ENCODE results near the gene IL23A. TPM values are rescaled to one million over a fixed set of nuclear protein-coding genes. Genes with fewer than 3 reads are reported as not detected.
"Not testable (repeated sequence)": the region's sequence is repeated elsewhere in the genome, so short reads cannot be mapped to it uniquely, and the experiment has no call there.

IL23A gene
- total RNA-seq, 2 experiments from 2014 or later, result 47.6 to 48.5 TPM

- no peaks in the 10 kb centered on the region for H3K27me3 Mint-ChIP-seq
- H3K4me1 Mint-ChIP-seq (ENCODE audit: low read depth), result peaks cover 18% of the 10 kb centered on the region
- ChIA-PET CTCF (interaction anchor here (0.7 kb wide), 1 partner anchor 41 kb away, joined by 3 read pairs; no protein-coding TSS in a partner anchor), POLR2A (no interaction called here)
- intact Hi-C loops (cut with micrococcal nuclease), result no loop called here
- no peak overlapping the region for H3K27ac Mint-ChIP-seq
- H3K9me3 Mint-ChIP-seq, result no peaks in the 10 kb centered on the region
- H3K4me3 Mint-ChIP-seq, result no peak overlapping the region
- peaks cover 14% of the 10 kb centered on the region for H3K36me3 Mint-ChIP-seq
- DNase-seq, result no peak
Observed at GRCh38 chr12:56304872-56305590, 33.7 kb upstream of the IL23A start.

GRCh38 chr12:56307221-56307965, 31.3 kb upstream of the IL23A start:
- H3K36me3 Mint-ChIP-seq, result peaks cover 18% of the 10 kb centered on the region
- H3K4me1 Mint-ChIP-seq (ENCODE audit: low read depth), result peaks cover under 1% of the 10 kb centered on the region
- H3K27ac Mint-ChIP-seq, result no peak overlapping the region
- no peak for DNase-seq
- intact Hi-C loops (cut with micrococcal nuclease), result no loop called here
- H3K4me3 Mint-ChIP-seq, result no peak overlapping the region
- H3K9me3 Mint-ChIP-seq, result no peaks in the 10 kb centered on the region
- H3K27me3 Mint-ChIP-seq, result no peaks in the 10 kb centered on the region
- ChIA-PET CTCF (interaction anchor here (0.5 to 1.7 kb wide), 2 partner anchors 53 to 157 kb away, joined by 3 to 4 read pairs; partner anchors contain the start of gene STAT2), POLR2A (no interaction called here)

DNA sequence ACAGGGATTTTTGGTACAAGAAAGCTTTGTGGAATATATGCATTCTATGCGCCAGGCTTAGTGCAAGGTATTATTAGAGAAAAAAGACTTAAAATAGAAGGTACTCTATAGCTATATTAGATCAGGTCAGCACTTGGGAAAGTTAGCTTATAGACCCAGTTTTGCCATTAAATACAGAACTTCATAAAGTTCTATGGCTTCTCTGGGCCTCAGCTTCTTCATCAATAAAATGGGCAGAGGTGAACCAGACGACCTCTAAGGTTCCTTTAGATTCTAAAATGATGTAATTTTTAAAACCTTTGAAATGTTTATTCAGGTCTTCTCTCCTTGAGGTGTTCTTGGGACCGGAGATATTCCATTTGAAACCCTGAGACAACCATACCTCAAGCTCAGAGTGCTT, 30.0 kb upstream of the IL23A start:
- peaks cover 18% of the 10 kb centered on the region for H3K36me3 Mint-ChIP-seq
- intact Hi-C loops (cut with micrococcal nuclease), result no loop called here
- H3K4me3 Mint-ChIP-seq, result no peak overlapping the region
- no peaks in the 10 kb centered on the region for H3K27me3 Mint-ChIP-seq
- no peak for DNase-seq
- H3K4me1 Mint-ChIP-seq (ENCODE audit: low read depth), result no peaks in the 10 kb centered on the region
- ChIA-PET POLR2A (interaction anchor here (0.5 kb wide), 1 partner anchor 10 kb away, joined by 4 read pairs; no protein-coding TSS in a partner anchor), CTCF (interaction anchor here (0.7 to 1.7 kb wide), 5 partner anchors 9 to 155 kb away, joined by 3 to 7 read pairs (median 3); partner anchors contain the start of genes IL23A and STAT2)
- no peaks in the 10 kb centered on the region for H3K9me3 Mint-ChIP-seq
- no peak overlapping the region for H3K27ac Mint-ChIP-seq

GRCh38 chr12:56311003-56311402, 27.7 kb upstream of the IL23A start:
- Mint-ChIP-seq H3K4me3 (no peak overlapping the region), H3K4me1 (ENCODE audit: low read depth) (peaks cover 12% of the 10 kb centered on the region), H3K9me3 (no peaks in the 10 kb centered on the region), H3K27me3 (no peaks in the 10 kb centered on the region), H3K27ac (no peak overlapping the region), H3K36me3 (peaks cover 18% of the 10 kb centered on the region)
- CTCF ChIA-PET, result interaction anchor here (0.7 to 2.0 kb wide), 4 partner anchors 53 to 154 kb away, joined by 3 to 5 read pairs (median 4); partner anchors contain the start of genes ANKRD52 and SMARCC2
- intact Hi-C loops (cut with micrococcal nuclease), result no loop called here
- POLR2A ChIA-PET, result interaction anchor here (1.0 to 1.2 kb wide), 2 partner anchors 10 to 141 kb away, joined by 3 to 4 read pairs; no protein-coding TSS in a partner anchor
- DNase-seq, result no peak

DNA sequence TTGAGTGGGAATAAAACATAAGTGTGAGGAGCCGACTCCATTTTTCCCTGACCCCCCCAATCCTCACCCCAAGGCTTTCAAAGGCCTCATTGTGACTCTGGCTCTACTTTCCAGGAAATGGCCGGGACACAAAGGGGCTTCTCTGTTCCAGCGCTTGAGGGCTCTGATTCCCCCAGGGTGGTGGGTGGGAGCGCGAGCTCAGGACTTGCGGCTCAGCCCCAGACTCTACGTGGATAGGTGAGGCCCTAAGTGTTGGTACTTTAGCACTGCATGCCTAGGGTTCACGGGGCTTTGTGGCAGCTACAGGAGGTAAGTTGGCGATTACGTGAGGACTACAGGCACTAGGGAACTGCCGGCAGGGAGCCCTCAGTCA, 23.4 kb upstream of the IL23A start:
- POLR2A ChIA-PET, result interaction anchor here (1.1 to 3.1 kb wide), 9 partner anchors 16 to 211 kb away, joined by 3 to 15 read pairs (median 8); partner anchors contain the start of genes IL23A, PA2G4, PAN2 and STAT2
- DNase-seq, result peak; percentile 22
- no peaks in the 10 kb centered on the region for H3K9me3 Mint-ChIP-seq
- H3K27me3 Mint-ChIP-seq, result no peaks in the 10 kb centered on the region
- H3K27ac Mint-ChIP-seq, result peak overlapping the region; percentile 97
- H3K4me3 Mint-ChIP-seq, result peak overlapping the region; percentile 98
- H3K36me3 Mint-ChIP-seq, result peaks cover 16% of the 10 kb centered on the region
- CTCF ChIA-PET, result interaction anchor here (0.6 to 4.8 kb wide), 12 partner anchors 9 to 197 kb away, joined by 3 to 32 read pairs (median 6); partner anchors contain the start of genes ANKRD52, COQ10A, PAN2 and STAT2
- peaks cover 16% of the 10 kb centered on the region for H3K4me1 Mint-ChIP-seq (ENCODE audit: low read depth)
- intact Hi-C loops (cut with micrococcal nuclease), result loop anchor here (5.0 kb wide), 2 partner anchors 198 to 317 kb away; partner anchors contain the start of genes BAZ2A, RPL41 and ZC3H10

- Mint-ChIP-seq H3K27me3 (no peaks in the 10 kb centered on the region), H3K4me3 (peak within 1 kb of the TSS; percentile 98), H3K36me3 (peaks cover 16% of the 10 kb centered on the region), H3K9me3 (no peaks in the 10 kb centered on the region), H3K4me1 (ENCODE audit: low read depth) (peaks cover 16% of the 10 kb centered on the region), H3K27ac (peak within 1 kb of the TSS; percentile 97)
- intact Hi-C loops (cut with micrococcal nuclease), result loop anchor here (1.0 to 5.0 kb wide), 8 partner anchors 16 to 316 kb away; partner anchors contain the start of genes BAZ2A, CS, IL23A and RPL41
- peak; percentile 95 for DNase-seq
- POLR2A ChIA-PET, result interaction anchor here (0.8 to 3.1 kb wide), 14 partner anchors 9 to 212 kb away, joined by 3 to 15 read pairs (median 4); partner anchors contain the start of genes COQ10A, IL23A, PA2G4 and PAN2
- CTCF ChIA-PET, result interaction anchor here (1.0 to 4.8 kb wide), 13 partner anchors 9 to 198 kb away, joined by 3 to 32 read pairs (median 6); partner anchors contain the start of genes ANKRD52, COQ10A, PAN2 and STAT2
Observed at GRCh38 chr12:56315622-56316473, 22.8 kb upstream of the IL23A start, which contains the start of gene CNPY2. TSS of gene CNPY2 (minus strand) at chr12:56315988. CDS start at chr12:56315217, 771 bp downstream.

- ChIA-PET POLR2A (interaction anchor here (1.0 kb wide), 1 partner anchor 16 kb away, joined by 3 read pairs; the partner anchor contains the start of gene PAN2), CTCF (interaction anchor here (0.6 to 4.8 kb wide), 2 partner anchors 14 to 146 kb away, joined by 3 to 32 read pairs; no protein-coding TSS in a partner anchor)
- intact Hi-C loops (cut with micrococcal nuclease), result loop anchor here (5.0 kb wide), 2 partner anchors 200 to 315 kb away; partner anchors contain the start of genes BAZ2A, RPL41 and ZC3H10
- Mint-ChIP-seq H3K9me3 (no peaks in the 10 kb centered on the region), H3K27ac (no peak overlapping the region), H3K27me3 (no peaks in the 10 kb centered on the region), H3K4me1 (ENCODE audit: low read depth) (peaks cover 16% of the 10 kb centered on the region), H3K4me3 (no peak overlapping the region), H3K36me3 (peaks cover 13% of the 10 kb centered on the region)
- peak; percentile 20 for DNase-seq
Observed at GRCh38 chr12:56317675-56318074, 21.0 kb upstream of the IL23A start.

DNA sequence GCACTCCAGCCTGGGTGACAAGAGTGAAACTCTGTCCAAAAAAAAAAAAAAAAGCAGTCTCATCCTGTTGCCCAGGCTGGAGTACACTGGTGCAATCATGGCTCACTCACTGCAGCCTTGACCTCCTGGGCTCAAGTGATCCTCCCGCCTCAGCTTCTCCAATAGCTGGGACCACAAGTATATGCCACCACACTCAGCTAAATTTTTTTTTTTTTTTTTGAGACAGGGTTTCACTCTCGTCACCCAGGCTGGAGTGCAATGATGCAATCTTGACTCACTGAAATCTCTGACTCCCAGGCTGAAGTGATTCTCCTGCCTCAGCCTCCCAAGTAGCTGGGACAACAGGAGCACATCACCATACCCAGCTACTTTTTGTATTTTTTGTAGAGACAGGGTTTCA, 17.7 kb upstream of the IL23A start:
- DNase-seq, result peak; percentile 42
- intact Hi-C loops (cut with micrococcal nuclease), result no loop called here
- H3K4me1 Mint-ChIP-seq (ENCODE audit: low read depth), result peaks cover 5% of the 10 kb centered on the region
- ChIA-PET POLR2A (interaction anchor here (0.6 to 1.1 kb wide), 4 partner anchors 18 to 217 kb away, joined by 3 to 5 read pairs (median 4); partner anchors contain the start of genes COQ10A, IL23A and PA2G4), CTCF (interaction anchor here (0.6 to 1.6 kb wide), 5 partner anchors 12 to 185 kb away, joined by 3 to 4 read pairs (median 4); partner anchors contain the start of gene PAN2)
- peaks cover 22% of the 10 kb centered on the region for H3K36me3 Mint-ChIP-seq
- H3K9me3 Mint-ChIP-seq, result no peaks in the 10 kb centered on the region
- H3K27ac Mint-ChIP-seq, result peak overlapping the region; percentile 48
- no peak overlapping the region for H3K4me3 Mint-ChIP-seq
- H3K27me3 Mint-ChIP-seq, result no peaks in the 10 kb centered on the region

GRCh38 chr12:56321610-56322009, 17.1 kb upstream of the IL23A start:
- CTCF ChIA-PET, result interaction anchor here (0.7 to 1.6 kb wide), 3 partner anchors 12 to 143 kb away, joined by 4 read pairs; partner anchors contain the start of gene PAN2

DNA sequence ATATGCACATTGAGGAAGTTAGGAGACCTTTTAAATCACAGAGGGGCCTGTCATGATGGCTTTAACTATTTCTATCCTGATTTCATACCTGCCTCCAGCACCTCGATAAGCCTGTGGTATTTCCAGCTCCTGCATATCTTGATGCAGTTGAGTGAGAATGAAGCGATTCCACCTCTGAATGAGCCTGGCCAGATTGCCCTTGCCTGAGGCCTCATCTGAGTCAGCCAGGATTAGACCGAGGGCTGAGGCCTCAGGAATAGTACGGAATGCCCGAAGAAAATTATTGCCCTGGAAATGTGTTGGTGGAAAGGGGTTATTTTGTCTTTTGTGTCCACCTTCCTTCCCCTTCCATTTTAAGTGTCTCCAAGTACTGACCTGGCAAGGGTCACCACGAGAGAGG, 14.5 kb upstream of the IL23A start:
- ChIA-PET CTCF (interaction anchor here (0.6 kb wide), 1 partner anchor 9 kb away, joined by 3 read pairs; the partner anchor contains the start of gene CNPY2), POLR2A (no interaction called here)
- intact Hi-C loops (cut with micrococcal nuclease), result no loop called here
- no peaks in the 10 kb centered on the region for H3K9me3 Mint-ChIP-seq
- no peaks in the 10 kb centered on the region for H3K4me1 Mint-ChIP-seq (ENCODE audit: low read depth)
- no peak for DNase-seq
- H3K36me3 Mint-ChIP-seq, result peaks cover 25% of the 10 kb centered on the region
- H3K4me3 Mint-ChIP-seq, result no peak overlapping the region
- no peaks in the 10 kb centered on the region for H3K27me3 Mint-ChIP-seq
- H3K27ac Mint-ChIP-seq, result no peak overlapping the region

More at GRCh38 chr12:56321610-56322009, 17.1 kb upstream of the IL23A start:
- H3K4me3 Mint-ChIP-seq; H3K9me3 Mint-ChIP-seq; DNase-seq; H3K27me3 Mint-ChIP-seq; H3K27ac Mint-ChIP-seq; H3K4me1 Mint-ChIP-seq (ENCODE audit: low read depth); intact Hi-C loops (cut with micrococcal nuclease): not testable (repeated sequence)
- POLR2A ChIA-PET, result interaction anchor here (0.7 kb wide), 1 partner anchor 55 kb away, joined by 5 read pairs; the partner anchor contains the start of gene COQ10A
- H3K36me3 Mint-ChIP-seq, result peaks cover 27% of the 10 kb centered on the region

All from activated CD4-positive, alpha-beta memory T cell treated with anti-CD3 and anti-CD28 coated beads for 36 hours (primary cell).